ENCODE data around the gene FBLN5. TPM values are rescaled to one million over a fixed set of nuclear protein-coding genes. Genes with fewer than 3 reads are reported as not detected.

The FBLN5 gene
- total and polyA plus RNA-seq, 2 donors (not counting 1 experiment from before 2014, with no cell fraction given) = 33.4 to 47.5 TPM

GRCh38 chr14:91883753-91884152, 63.7 kb downstream of the FBLN5 start:
- H3K79me2 ChIP-seq (ENCODE audit: control insufficient read depth, insufficient read depth, low read length) = no peaks in the 10 kb centered on the region
- peak in 1 of 2 donors; percentile 29 for DNase-seq (ENCODE audit: low read depth in 2 of 2)

GRCh38 chr14:91882776-91883175, 64.7 kb downstream of the FBLN5 start:
- H2AFZ ChIP-seq (ENCODE audit: low read length) = no peak overlapping the region

More at GRCh38 chr14:91883753-91884152, 63.7 kb downstream of the FBLN5 start:
- no peaks in the 10 kb centered on the region for H3K27me3 ChIP-seq (ENCODE audit: control insufficient read depth, insufficient read depth, low read length)
- peaks cover 4% of the 10 kb centered on the region for H3K36me3 ChIP-seq (ENCODE audit: control insufficient read depth, insufficient read depth, low read length)
- no peaks in the 10 kb centered on the region for H3K9me3 ChIP-seq (ENCODE audit: control insufficient read depth, insufficient read depth, low read depth, low read length)
- H3K4me1 ChIP-seq (ENCODE audit: control insufficient read depth, extremely low read depth, insufficient read depth, low read length) = no peaks in the 10 kb centered on the region
- H3K27ac ChIP-seq (ENCODE audit: insufficient read depth, low read length) = no peak overlapping the region
- no peak overlapping the region for H3K9ac ChIP-seq (ENCODE audit: insufficient read depth, low read length)
- TF ChIP-seq EZH2 (IDR thresholded peaks at IDR 0.05; ENCODE audit: low read length, missing control alignments) = no peak
- no peak for TF ChIP-seq CTCF (conservative IDR thresholded peaks at IDR 0.05 in 1 of 2, IDR thresholded peaks at IDR 0.05 in 1 of 2; ENCODE audit: low read depth in 1 of 2, low read length in 2 of 2)
- no peak overlapping the region for H3K4me3 ChIP-seq (replicated peaks in 1 of 4; ENCODE audit: control extremely low read depth in 1 of 4, insufficient read depth in 1 of 4, low read depth in 3 of 4, low read length in 4 of 4)
- H4K20me1 ChIP-seq (ENCODE audit: control insufficient read depth, extremely low read depth, insufficient read depth, low read length) = no peaks in the 10 kb centered on the region
- H3K4me2 ChIP-seq (ENCODE audit: extremely low read depth, insufficient read depth, low read length) = no peak overlapping the region
- no peak overlapping the region for H2AFZ ChIP-seq (ENCODE audit: low read length)

GRCh38 chr14:91882369-91882768, 65.1 kb downstream of the FBLN5 start:
- no peak for TF ChIP-seq CTCF (conservative IDR thresholded peaks at IDR 0.05 in 1 of 2, IDR thresholded peaks at IDR 0.05 in 1 of 2; ENCODE audit: low read depth in 1 of 2, low read length in 2 of 2)
- no peak for TF ChIP-seq EZH2 (IDR thresholded peaks at IDR 0.05; ENCODE audit: low read length, missing control alignments)
- H3K27me3 ChIP-seq (ENCODE audit: control insufficient read depth, insufficient read depth, low read length) = no peaks in the 10 kb centered on the region
- H3K9ac ChIP-seq (ENCODE audit: insufficient read depth, low read length) = no peak overlapping the region
- H3K27ac ChIP-seq (ENCODE audit: insufficient read depth, low read length) = no peak overlapping the region
- H3K36me3 ChIP-seq (ENCODE audit: control insufficient read depth, insufficient read depth, low read length) = peaks cover 4% of the 10 kb centered on the region
- H2AFZ ChIP-seq (ENCODE audit: low read length) = no peak overlapping the region
- no peaks in the 10 kb centered on the region for H4K20me1 ChIP-seq (ENCODE audit: control insufficient read depth, extremely low read depth, insufficient read depth, low read length)
- no peak overlapping the region for H3K4me3 ChIP-seq (replicated peaks in 1 of 4; ENCODE audit: control extremely low read depth in 1 of 4, insufficient read depth in 1 of 4, low read depth in 3 of 4, low read length in 4 of 4)
- no peaks in the 10 kb centered on the region for H3K79me2 ChIP-seq (ENCODE audit: control insufficient read depth, insufficient read depth, low read length)
- no peak overlapping the region for H3K4me2 ChIP-seq (ENCODE audit: extremely low read depth, insufficient read depth, low read length)
- H3K4me1 ChIP-seq (ENCODE audit: control insufficient read depth, extremely low read depth, insufficient read depth, low read length) = no peaks in the 10 kb centered on the region
- no peaks in the 10 kb centered on the region for H3K9me3 ChIP-seq (ENCODE audit: control insufficient read depth, insufficient read depth, low read depth, low read length)
- no peak for DNase-seq (ENCODE audit: low read depth in 2 of 2)

More at GRCh38 chr14:91882776-91883175, 64.7 kb downstream of the FBLN5 start:
- H3K27ac ChIP-seq (ENCODE audit: insufficient read depth, low read length) = no peak overlapping the region
- no peaks in the 10 kb centered on the region for H3K9me3 ChIP-seq (ENCODE audit: control insufficient read depth, insufficient read depth, low read depth, low read length)
- H3K4me2 ChIP-seq (ENCODE audit: extremely low read depth, insufficient read depth, low read length) = no peak overlapping the region
- H3K4me3 ChIP-seq (replicated peaks in 1 of 4; ENCODE audit: control extremely low read depth in 1 of 4, insufficient read depth in 1 of 4, low read depth in 3 of 4, low read length in 4 of 4) = no peak overlapping the region
- H3K4me1 ChIP-seq (ENCODE audit: control insufficient read depth, extremely low read depth, insufficient read depth, low read length) = no peaks in the 10 kb centered on the region
- H3K36me3 ChIP-seq (ENCODE audit: control insufficient read depth, insufficient read depth, low read length) = peaks cover 4% of the 10 kb centered on the region
- no peak for DNase-seq (ENCODE audit: low read depth in 2 of 2)
- H3K9ac ChIP-seq (ENCODE audit: insufficient read depth, low read length) = no peak overlapping the region
- H3K27me3 ChIP-seq (ENCODE audit: control insufficient read depth, insufficient read depth, low read length) = no peaks in the 10 kb centered on the region
- TF ChIP-seq EZH2 (IDR thresholded peaks at IDR 0.05; ENCODE audit: low read length, missing control alignments) (no peak), CTCF (conservative IDR thresholded peaks at IDR 0.05 in 1 of 2, IDR thresholded peaks at IDR 0.05 in 1 of 2; ENCODE audit: low read depth in 1 of 2, low read length in 2 of 2) (no peak)
- no peaks in the 10 kb centered on the region for H3K79me2 ChIP-seq (ENCODE audit: control insufficient read depth, insufficient read depth, low read length)
- no peaks in the 10 kb centered on the region for H4K20me1 ChIP-seq (ENCODE audit: control insufficient read depth, extremely low read depth, insufficient read depth, low read length)

All from fibroblast of lung (primary cell).